ENCODE results near the gene NBEAL2. TPM values are rescaled to one million over a fixed set of nuclear protein-coding genes. Genes with fewer than 3 reads are reported as not detected.

NBEAL2 gene
- total and polyA plus RNA-seq, 5 donors from 2014 or later: 4.7 to 429 (median 10.1) TPM

GRCh38 chr3:46979958-46980497, 562 bp downstream of the NBEAL2 start:
- peak; percentile 1 for ATAC-seq (ENCODE audit: low read depth in 2 of 2)
- no peak for DNase-seq
- Mint-ChIP-seq H3K36me3 (peaks cover 8% of the 10 kb centered on the region), H3K27me3 (peaks cover 5% of the 10 kb centered on the region), H3K4me1 (peaks cover 6 to 79% (median 40%) of the 10 kb centered on the region in 4 donors), H3K27ac (peak overlapping the region in 2 of 3 donors; percentile 87 to 88), H3K9me3 (no peaks in the 10 kb centered on the region), H3K4me3 (peak overlapping the region; percentile 86 to 94 (median 92))
- peak overlapping the region; percentile 80 for H3K27ac ChIP-seq (ENCODE audit: insufficient read depth, low read length, poor library complexity, severe bottlenecking)
- peak overlapping the region; percentile 86 for H3K4me3 ChIP-seq (ENCODE audit: low read depth, low read length)
- no peaks in the 10 kb centered on the region for H3K27me3 ChIP-seq (ENCODE audit: control insufficient read depth, insufficient read depth, low read length)
- peaks cover 2% of the 10 kb centered on the region for H3K36me3 ChIP-seq (ENCODE audit: control insufficient read depth, insufficient read depth, low read length)
- peaks cover 84% of the 10 kb centered on the region for H3K4me1 ChIP-seq (ENCODE audit: control insufficient read depth, insufficient read depth, low read length, poor library complexity, severe bottlenecking)
- H3K9me3 ChIP-seq (ENCODE audit: control insufficient read depth in 2 of 2, low read length in 2 of 2): no peaks in the 10 kb centered on the region

GRCh38 chr3:46981932-46982471, 2.5 kb downstream of the NBEAL2 start:
- Mint-ChIP-seq H3K9me3 (no peaks in the 10 kb centered on the region), H3K36me3 (peaks cover 8% of the 10 kb centered on the region), H3K4me3 (peak overlapping the region; percentile 66 to 94 (median 92)), H3K27ac (peak overlapping the region; percentile 56 to 92 (median 76)), H3K27me3 (no peaks in the 10 kb centered on the region), H3K4me1 (peaks cover 0 to 86% (median 52%) of the 10 kb centered on the region in 4 donors)
- peaks cover 2% of the 10 kb centered on the region for H3K36me3 ChIP-seq (ENCODE audit: control insufficient read depth, insufficient read depth, low read length)
- ATAC-seq (ENCODE audit: low read depth in 2 of 2) (no peak), DNase-seq (no peak)
- H3K27ac ChIP-seq (ENCODE audit: insufficient read depth, low read length, poor library complexity, severe bottlenecking): peak overlapping the region; percentile 35
- H3K4me1 ChIP-seq (ENCODE audit: control insufficient read depth, insufficient read depth, low read length, poor library complexity, severe bottlenecking): peaks cover 93% of the 10 kb centered on the region
- no peaks in the 10 kb centered on the region for H3K9me3 ChIP-seq (ENCODE audit: control insufficient read depth in 2 of 2, low read length in 2 of 2)
- peak overlapping the region; percentile 67 for H3K4me3 ChIP-seq (ENCODE audit: low read depth, low read length)
- no peaks in the 10 kb centered on the region for H3K27me3 ChIP-seq (ENCODE audit: control insufficient read depth, insufficient read depth, low read length)

- ATAC-seq (ENCODE audit: low read depth in 2 of 2) (no peak), DNase-seq (no peak)
- H3K27me3 Mint-ChIP-seq: no peaks in the 10 kb centered on the region
- H3K9me3 ChIP-seq (ENCODE audit: control insufficient read depth in 2 of 2, low read length in 2 of 2): no peaks in the 10 kb centered on the region
- peaks cover 8% of the 10 kb centered on the region for H3K36me3 Mint-ChIP-seq
- H3K36me3 ChIP-seq (ENCODE audit: control insufficient read depth, insufficient read depth, low read length): peaks cover 2% of the 10 kb centered on the region
- H3K4me3 ChIP-seq (ENCODE audit: low read depth, low read length): peak overlapping the region; percentile 45
- no peaks in the 10 kb centered on the region for H3K9me3 Mint-ChIP-seq
- H3K4me1 Mint-ChIP-seq: peaks cover 0 to 87% (median 51%) of the 10 kb centered on the region in 4 donors
- H3K27me3 ChIP-seq (ENCODE audit: control insufficient read depth, insufficient read depth, low read length): no peaks in the 10 kb centered on the region
- peak overlapping the region; percentile 73 to 94 (median 92) for H3K27ac Mint-ChIP-seq
- H3K4me3 Mint-ChIP-seq: peak overlapping the region; percentile 67 to 94 (median 88)
- peaks cover 93% of the 10 kb centered on the region for H3K4me1 ChIP-seq (ENCODE audit: control insufficient read depth, insufficient read depth, low read length, poor library complexity, severe bottlenecking)
- peak overlapping the region; percentile 35 for H3K27ac ChIP-seq (ENCODE audit: insufficient read depth, low read length, poor library complexity, severe bottlenecking)
Measured at GRCh38 chr3:46982546-46982945, 3.1 kb downstream of the NBEAL2 start.

- Histone ChIP-seq H3K9me3 (ENCODE audit: control insufficient read depth in 2 of 2, low read length in 2 of 2) (no peaks in the 10 kb centered on the region), H3K36me3 (ENCODE audit: control insufficient read depth, insufficient read depth, low read length) (peaks cover 6% of the 10 kb centered on the region), H3K4me3 (ENCODE audit: low read depth, low read length) (no peak overlapping the region), H3K27me3 (ENCODE audit: control insufficient read depth, insufficient read depth, low read length) (no peaks in the 10 kb centered on the region), H3K4me1 (ENCODE audit: control insufficient read depth, insufficient read depth, low read length, poor library complexity, severe bottlenecking) (peaks cover 98% of the 10 kb centered on the region), H3K27ac (ENCODE audit: insufficient read depth, low read length, poor library complexity, severe bottlenecking) (peak overlapping the region; percentile 47)
- peak overlapping the region; percentile 82 to 92 (median 84) for H3K27ac Mint-ChIP-seq
- no peaks in the 10 kb centered on the region for H3K9me3 Mint-ChIP-seq
- H3K4me1 Mint-ChIP-seq: peaks cover 0 to 94% (median 55%) of the 10 kb centered on the region in 4 donors
- no peak for DNase-seq
- peaks cover 8% of the 10 kb centered on the region for H3K36me3 Mint-ChIP-seq
- H3K4me3 Mint-ChIP-seq: peak overlapping the region; percentile 59 to 91 (median 72)
- H3K27me3 Mint-ChIP-seq: no peaks in the 10 kb centered on the region
- ATAC-seq (ENCODE audit: low read depth in 2 of 2): no peak
Measured at GRCh38 chr3:46984591-46985459, 5.4 kb downstream of the NBEAL2 start.

GRCh38 chr3:46985588-46985987, 6.1 kb downstream of the NBEAL2 start:
- H3K4me1 ChIP-seq (ENCODE audit: control insufficient read depth, insufficient read depth, low read length, poor library complexity, severe bottlenecking): peaks cover 94% of the 10 kb centered on the region
- no peak overlapping the region for H3K4me3 ChIP-seq (ENCODE audit: low read depth, low read length)
- Mint-ChIP-seq H3K36me3 (peaks cover 13% of the 10 kb centered on the region), H3K4me3 (peak overlapping the region in 2 of 4 donors; percentile 85 to 91), H3K27me3 (no peaks in the 10 kb centered on the region), H3K4me1 (peaks cover 0 to 97% (median 59%) of the 10 kb centered on the region in 4 donors), H3K27ac (peak overlapping the region; percentile 92 to 97 (median 95)), H3K9me3 (no peaks in the 10 kb centered on the region)
- peak overlapping the region; percentile 49 for H3K27ac ChIP-seq (ENCODE audit: insufficient read depth, low read length, poor library complexity, severe bottlenecking)
- ATAC-seq (ENCODE audit: low read depth in 2 of 2) (no peak), DNase-seq (no peak)
- no peaks in the 10 kb centered on the region for H3K27me3 ChIP-seq (ENCODE audit: control insufficient read depth, insufficient read depth, low read length)
- peaks cover 11% of the 10 kb centered on the region for H3K36me3 ChIP-seq (ENCODE audit: control insufficient read depth, insufficient read depth, low read length)
- no peaks in the 10 kb centered on the region for H3K9me3 ChIP-seq (ENCODE audit: control insufficient read depth in 2 of 2, low read length in 2 of 2)

GRCh38 chr3:46986055-46986730, 6.7 kb downstream of the NBEAL2 start:
- DNase-seq (no peak), ATAC-seq (ENCODE audit: low read depth in 2 of 2) (no peak)
- Mint-ChIP-seq H3K27me3 (no peaks in the 10 kb centered on the region), H3K4me1 (peaks cover 0 to 98% (median 57%) of the 10 kb centered on the region in 4 donors), H3K36me3 (peaks cover 13% of the 10 kb centered on the region), H3K9me3 (no peaks in the 10 kb centered on the region), H3K4me3 (peak overlapping the region; percentile 47 to 91 (median 86)), H3K27ac (peak overlapping the region; percentile 92 to 97 (median 95))
- H3K27ac ChIP-seq (ENCODE audit: insufficient read depth, low read length, poor library complexity, severe bottlenecking): peak overlapping the region; percentile 77
- peaks cover 88% of the 10 kb centered on the region for H3K4me1 ChIP-seq (ENCODE audit: control insufficient read depth, insufficient read depth, low read length, poor library complexity, severe bottlenecking)
- peak overlapping the region; percentile 4 for H3K4me3 ChIP-seq (ENCODE audit: low read depth, low read length)
- no peaks in the 10 kb centered on the region for H3K27me3 ChIP-seq (ENCODE audit: control insufficient read depth, insufficient read depth, low read length)
- H3K9me3 ChIP-seq (ENCODE audit: control insufficient read depth in 2 of 2, low read length in 2 of 2): no peaks in the 10 kb centered on the region
- peaks cover 17% of the 10 kb centered on the region for H3K36me3 ChIP-seq (ENCODE audit: control insufficient read depth, insufficient read depth, low read length)

- Histone ChIP-seq H3K36me3 (ENCODE audit: control insufficient read depth, insufficient read depth, low read length) (peaks cover 23% of the 10 kb centered on the region), H3K27me3 (ENCODE audit: control insufficient read depth, insufficient read depth, low read length) (no peaks in the 10 kb centered on the region), H3K4me1 (ENCODE audit: control insufficient read depth, insufficient read depth, low read length, poor library complexity, severe bottlenecking) (peaks cover 81% of the 10 kb centered on the region), H3K27ac (ENCODE audit: insufficient read depth, low read length, poor library complexity, severe bottlenecking) (peak overlapping the region; percentile 77), H3K9me3 (ENCODE audit: control insufficient read depth in 2 of 2, low read length in 2 of 2) (no peaks in the 10 kb centered on the region), H3K4me3 (ENCODE audit: low read depth, low read length) (peak overlapping the region; percentile 61)
- peaks cover 0 to 93% (median 53%) of the 10 kb centered on the region in 4 donors for H3K4me1 Mint-ChIP-seq
- no peaks in the 10 kb centered on the region for H3K9me3 Mint-ChIP-seq
- DNase-seq (no peak), ATAC-seq (ENCODE audit: low read depth in 2 of 2) (no peak)
- H3K36me3 Mint-ChIP-seq: peaks cover 13% of the 10 kb centered on the region
- H3K27ac Mint-ChIP-seq: peak overlapping the region; percentile 92 to 97 (median 95)
- H3K4me3 Mint-ChIP-seq: peak overlapping the region; percentile 85 to 93 (median 90)
- H3K27me3 Mint-ChIP-seq: no peaks in the 10 kb centered on the region
Measured at GRCh38 chr3:46986782-46987310, 7.4 kb downstream of the NBEAL2 start.

Measured in CD4-positive, CD25-positive, alpha-beta regulatory T cell (primary cell).